GM18868 (cell line): Measurements from ENCODE around the gene MAOA.
"Not testable (repeated sequence)": the region's sequence is repeated elsewhere in the genome, so short reads cannot be mapped to it uniquely, and the experiment has no call there.

Experiments
- ATAC-seq: cut with Tn5 transposase; IDR thresholded peaks from one replicate; pipeline ENCODE4 v1.9.1; 2021; ENCODE audit warnings: mild to moderate bottlenecking, moderate library complexity; ENCODE audit not compliant: unreplicated experiment

Gene MAOA

GRCh38 chrX:43661521-43662240 is 5.6 kb downstream of the MAOA start:
- no peak for ATAC-seq

DNA sequence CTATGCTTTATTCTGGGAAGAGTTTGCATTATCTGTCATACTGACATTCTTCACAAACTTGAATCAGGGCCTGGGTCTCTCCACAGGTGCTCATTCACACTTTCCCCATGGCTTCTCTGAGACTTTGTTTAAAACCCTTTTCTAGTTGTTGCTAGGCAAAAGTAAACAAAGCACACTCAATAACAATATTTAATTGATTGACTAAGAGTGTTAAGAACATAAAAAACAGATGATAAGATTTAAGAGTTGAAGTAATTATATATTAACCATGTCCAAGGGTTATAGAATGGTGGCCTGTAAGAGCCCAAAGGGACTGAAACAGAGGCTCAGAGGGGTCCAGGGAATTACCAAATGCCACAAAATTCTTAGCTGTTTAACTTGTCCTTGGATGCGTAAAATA is 7.1 kb downstream of the MAOA start:
- ATAC-seq = no peak

- ATAC-seq = no peak
These were observed 8.2 kb downstream of the MAOA start for GRCh38 chrX:43664258-43664657.

DNA sequence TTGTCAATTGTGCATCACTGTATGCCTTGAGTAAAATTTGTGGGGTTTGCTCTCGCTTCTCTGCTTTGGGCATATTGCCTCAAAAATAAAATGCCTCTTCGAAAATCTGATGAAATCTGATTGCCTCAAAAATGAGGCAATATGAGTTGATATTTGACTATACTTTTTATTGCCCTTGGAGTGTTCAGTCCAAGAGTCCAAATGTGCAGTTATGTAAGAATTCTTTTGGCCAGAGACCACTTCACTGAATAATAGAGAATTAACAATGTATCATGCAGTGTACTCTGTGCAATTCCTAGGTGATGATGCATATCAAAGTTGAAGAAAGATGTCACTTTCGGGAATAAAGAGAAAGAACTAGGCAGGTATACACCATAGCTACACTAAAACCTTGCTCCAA is 8.6 kb downstream of the MAOA start:
- ATAC-seq = no peak

DNA sequence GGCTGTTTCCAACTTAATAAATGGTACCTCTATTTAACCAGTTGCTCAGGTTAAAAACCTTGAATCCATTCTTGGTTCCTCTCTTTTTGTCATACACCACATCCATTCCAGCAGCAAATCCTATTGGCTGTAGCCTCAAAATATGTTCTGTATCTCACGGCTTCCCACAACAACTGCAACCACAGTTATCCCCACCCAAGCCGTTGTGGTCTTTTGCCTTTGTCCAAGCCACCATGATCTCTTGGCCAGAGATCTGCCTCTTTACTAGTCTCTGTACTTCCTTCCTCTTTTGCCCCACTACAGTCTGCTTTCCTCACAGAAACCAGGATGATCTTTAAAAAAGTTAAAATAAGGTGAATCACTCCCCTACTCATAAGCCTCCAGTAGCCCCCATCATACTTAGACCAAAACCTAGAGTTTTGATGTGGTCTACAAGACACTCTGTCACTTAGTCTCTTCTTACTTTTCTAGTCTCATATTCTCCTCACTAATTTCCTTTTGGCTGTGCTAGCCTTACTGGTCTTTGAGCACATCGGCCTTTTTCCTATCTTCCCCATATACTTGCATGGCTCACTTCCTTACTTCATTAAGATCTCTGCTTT is 10.3 kb downstream of the MAOA start:
- no peak for ATAC-seq

GRCh38 chrX:43675965-43676628 is 20.0 kb downstream of the MAOA start:
- not testable (repeated sequence) for ATAC-seq

DNA sequence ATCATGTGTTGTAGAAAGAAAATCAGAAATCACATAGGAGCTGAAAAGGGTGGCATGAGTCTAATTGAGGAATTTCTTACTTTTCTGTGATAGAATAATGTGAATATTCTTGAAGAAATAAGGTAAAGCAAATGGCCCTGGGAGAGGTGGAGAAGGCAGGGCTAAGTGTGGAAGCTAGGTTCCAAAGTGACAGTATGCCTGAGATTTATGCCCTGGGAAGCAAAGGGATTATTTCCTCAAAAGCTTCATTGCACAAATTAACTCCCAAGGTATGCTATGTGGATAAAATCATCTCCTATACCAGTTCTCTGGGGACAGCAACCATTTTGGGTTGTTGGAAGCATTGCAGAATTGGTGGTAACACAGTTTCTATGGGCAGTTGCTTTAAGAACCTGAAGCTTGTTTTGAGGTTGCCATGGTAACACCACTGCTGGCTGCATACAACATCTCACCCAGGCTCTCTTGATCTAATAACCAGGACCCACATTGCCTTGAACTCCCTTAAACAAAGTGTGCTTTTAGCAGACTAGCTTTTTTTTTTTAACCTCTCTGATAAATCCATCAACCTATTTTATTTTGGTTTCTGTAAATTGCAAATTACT is 21.0 kb downstream of the MAOA start:
- ATAC-seq = no peak

DNA sequence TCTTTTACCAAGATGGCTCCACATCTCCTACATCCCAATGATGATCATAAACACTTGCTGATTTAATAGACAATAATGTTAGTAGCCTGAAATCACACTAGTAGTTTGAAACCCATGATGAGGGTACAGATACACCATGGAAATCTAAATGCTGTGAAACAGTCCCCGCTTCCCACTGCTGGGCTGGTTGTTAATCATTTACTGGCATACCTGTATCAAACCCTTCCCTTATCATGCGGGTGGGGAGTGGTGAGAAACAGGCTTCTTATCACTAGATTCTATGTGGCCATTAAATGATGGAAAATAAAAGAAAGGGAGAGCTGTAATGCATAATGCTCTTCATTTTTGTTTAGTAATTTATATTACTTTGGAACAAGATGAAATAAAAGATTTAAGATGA is 21.9 kb downstream of the MAOA start:
- no peak for ATAC-seq

- ATAC-seq = no peak
These were observed 23.0 kb downstream of the MAOA start for GRCh38 chrX:43679058-43679457.

GRCh38 chrX:43679778-43680177 is 23.7 kb downstream of the MAOA start:
- ATAC-seq = no peak

- ATAC-seq = no peak
These were observed 26.6 kb downstream of the MAOA start for GRCh38 chrX:43682726-43683125.

DNA sequence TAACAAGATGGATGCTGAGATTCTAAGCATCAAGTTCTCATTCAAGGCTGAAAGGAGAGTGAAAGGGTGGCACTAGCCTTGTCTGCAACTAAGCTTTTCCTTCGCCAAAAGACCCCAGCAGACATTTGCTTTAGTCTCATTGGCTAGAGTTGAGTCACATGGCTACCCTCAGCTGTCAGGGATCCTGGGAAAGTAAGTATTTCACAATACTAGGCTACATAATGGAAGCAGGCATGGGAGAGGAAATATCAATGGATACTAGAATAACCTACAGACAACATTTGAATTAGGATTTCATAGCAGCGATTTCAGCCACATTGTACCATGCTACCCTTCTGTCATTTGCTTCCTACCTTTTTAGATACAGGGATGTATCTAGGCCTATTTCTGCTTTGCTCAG is 29.1 kb downstream of the MAOA start:
- no peak for ATAC-seq

DNA sequence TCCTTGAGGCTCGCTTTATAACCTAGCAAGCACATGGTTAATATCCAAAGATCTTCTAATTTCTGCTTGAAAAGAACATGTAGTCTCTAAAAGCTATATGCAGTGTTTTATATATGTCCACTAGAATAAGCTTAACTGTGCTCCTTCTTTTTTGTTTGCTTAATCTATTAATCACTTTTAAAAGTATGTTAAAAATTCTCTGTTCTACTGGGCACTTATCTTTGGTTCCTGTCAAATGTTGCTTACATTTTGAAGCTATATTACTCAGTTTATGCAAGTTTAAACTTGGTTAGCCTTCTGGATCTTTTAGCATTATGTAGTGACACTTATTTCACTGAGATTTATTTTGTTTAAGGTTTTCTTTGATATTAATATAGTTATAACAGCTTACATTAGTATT is 32.5 kb downstream of the MAOA start:
- ATAC-seq = no peak

GRCh38 chrX:43693602-43694406 is 37.7 kb downstream of the MAOA start:
- no peak for ATAC-seq

- no peak for ATAC-seq
These were observed 43.4 kb downstream of the MAOA start for GRCh38 chrX:43699475-43699874.

DNA sequence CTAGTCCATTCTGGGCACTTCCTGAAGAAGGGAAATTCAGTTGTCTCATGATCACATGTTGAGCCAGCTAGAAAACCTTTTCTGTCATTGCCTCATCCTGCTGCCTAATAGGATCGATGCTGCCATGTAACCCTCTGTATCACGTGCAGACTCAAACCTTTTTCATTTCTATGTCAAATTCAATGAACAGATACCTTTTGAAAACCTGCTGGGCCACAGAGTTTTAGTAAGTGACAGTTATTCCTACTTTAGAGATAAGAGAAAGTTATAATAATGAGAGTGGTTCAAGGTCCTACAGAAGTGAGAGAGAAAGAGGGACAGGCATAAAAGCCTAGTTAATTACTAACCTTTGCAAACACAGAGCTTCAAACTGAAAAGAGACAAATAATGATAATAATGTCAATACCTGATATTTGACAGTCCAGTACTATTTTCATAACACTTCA is 46.0 kb downstream of the MAOA start:
- no peak for ATAC-seq

DNA sequence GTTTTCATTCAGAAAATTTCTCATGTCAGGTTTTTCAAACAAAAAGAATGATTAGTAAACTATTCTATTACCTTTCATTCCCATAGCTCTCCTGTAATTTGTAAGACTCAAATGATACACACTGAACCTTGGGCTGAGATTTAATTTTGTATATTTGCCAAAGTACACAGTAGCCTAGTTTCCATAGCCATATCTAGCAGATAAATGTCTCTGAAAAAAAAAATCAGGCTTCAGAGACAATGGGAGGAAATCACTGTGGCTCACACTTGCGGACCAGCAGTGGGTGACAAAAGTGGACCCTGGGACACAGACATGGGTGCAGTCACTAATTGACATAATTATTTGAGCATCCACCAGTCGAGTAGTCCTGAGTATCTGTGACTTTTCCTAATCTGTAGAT is 46.6 kb downstream of the MAOA start:
- ATAC-seq = no peak

DNA sequence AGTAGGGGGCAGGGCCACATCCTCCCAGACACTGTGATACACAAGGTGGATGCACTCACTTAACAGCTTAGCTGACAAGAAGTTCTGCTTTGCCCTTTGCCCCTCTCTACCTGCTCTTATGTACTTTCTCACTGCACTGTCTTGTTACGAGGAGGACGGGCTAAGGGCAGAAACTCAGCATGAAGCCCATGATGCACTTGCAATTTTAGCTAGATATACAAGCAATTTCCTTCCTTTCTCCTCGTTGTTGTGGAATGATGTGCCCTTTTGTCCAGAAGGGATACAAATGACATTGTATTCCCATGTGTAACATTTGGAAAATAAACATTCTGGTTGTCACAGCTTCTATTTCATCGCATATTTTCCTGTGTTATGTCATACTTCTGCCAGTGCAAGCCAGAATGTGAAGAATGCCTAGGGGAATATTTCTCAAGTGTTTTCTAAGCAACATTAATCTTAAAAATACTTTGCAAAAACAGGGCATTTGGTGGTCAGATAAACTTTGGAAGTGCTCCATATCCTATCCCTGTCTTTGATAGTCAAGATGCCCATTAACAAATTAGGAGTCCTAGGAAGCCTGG is 47.2 kb downstream of the MAOA start:
- ATAC-seq = no peak

GRCh38 chrX:43706786-43707370 is 50.8 kb downstream of the MAOA start:
- no peak for ATAC-seq

DNA sequence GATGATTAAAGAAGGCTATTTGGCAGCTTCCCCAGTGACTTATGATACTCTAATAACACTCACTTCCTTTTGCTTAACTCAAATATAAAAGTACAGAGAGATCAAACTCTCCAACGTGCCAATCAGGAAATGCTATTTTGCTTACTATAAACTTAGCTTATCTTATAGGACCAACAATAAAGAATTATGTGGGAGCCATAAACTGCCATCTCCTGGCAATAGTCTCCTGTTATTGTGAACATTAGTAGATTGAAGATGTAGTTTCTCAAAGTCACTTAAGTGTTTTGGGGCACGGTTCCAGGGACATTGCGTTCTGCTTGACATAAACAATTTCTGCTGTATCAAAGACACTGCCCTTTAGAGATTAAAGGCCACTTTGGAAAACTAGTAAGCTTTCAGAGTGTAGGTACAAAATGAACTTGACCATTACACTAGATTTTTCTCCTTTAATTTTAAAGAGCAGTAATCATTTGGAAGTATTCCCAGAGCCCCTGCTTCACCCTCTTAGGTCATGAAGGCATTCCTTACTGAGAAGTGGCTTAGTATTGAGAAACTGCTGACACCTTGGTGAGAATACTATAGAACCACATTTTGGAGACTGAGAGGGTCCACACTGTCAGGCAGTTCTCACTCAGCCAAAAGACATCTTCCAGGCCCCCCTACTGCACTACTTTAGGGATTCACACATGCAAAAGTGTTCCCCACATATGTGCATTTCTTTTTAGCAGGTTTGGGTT is 51.9 kb downstream of the MAOA start:
- ATAC-seq = no peak
